Measurements from ENCODE around the gene FBXL13. TPM values are rescaled to one million over a fixed set of nuclear protein-coding genes. Genes with fewer than 3 reads are reported as not detected.

FBXL13 gene
- total RNA-seq, 1 experiment from 2014 or later = 1.3 TPM

DNA sequence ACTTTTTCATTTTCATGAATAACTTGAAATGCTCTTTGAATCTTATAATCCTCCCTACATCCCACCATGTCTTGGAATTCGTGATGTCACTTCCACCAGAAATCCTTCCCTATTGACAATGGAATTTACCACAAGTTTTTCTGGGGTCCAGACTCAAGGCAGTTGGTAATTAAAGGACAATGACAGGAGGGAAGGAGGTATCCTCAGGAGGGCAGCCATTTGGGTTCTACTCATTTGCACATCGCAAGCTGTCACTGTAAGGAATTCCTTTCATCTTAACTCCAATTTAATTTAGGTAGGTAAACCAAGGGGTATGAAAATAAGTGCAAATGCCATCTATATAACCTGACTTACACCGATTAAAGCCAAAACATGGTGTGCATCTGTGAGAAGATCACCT lies 139.9 kb downstream of the FBXL13 start:
- no peaks in the 10 kb centered on the region for H3K36me3 Mint-ChIP-seq (ENCODE audit: insufficient read depth, unreplicated experiment)
- no peaks in the 10 kb centered on the region for H3K4me1 Mint-ChIP-seq (ENCODE audit: low read depth, unreplicated experiment)
- H3K9me3 Mint-ChIP-seq (ENCODE audit: low read depth, unreplicated experiment) = no peaks in the 10 kb centered on the region
- H3K27ac Mint-ChIP-seq (ENCODE audit: unreplicated experiment) = no peak overlapping the region
- CTCF ChIA-PET = no interaction called here
- no TSS peak for BruUV-seq (replicated peaks)
- H3K4me3 Mint-ChIP-seq (ENCODE audit: low read depth, unreplicated experiment) = no peak overlapping the region
- intact Hi-C loops (cut with micrococcal nuclease; ENCODE audit: unreplicated experiment) = no loop called here
- no peaks in the 10 kb centered on the region for H3K27me3 Mint-ChIP-seq (ENCODE audit: unreplicated experiment)
- no peak for DNase-seq
- TF ChIP-seq, protein P1, sequence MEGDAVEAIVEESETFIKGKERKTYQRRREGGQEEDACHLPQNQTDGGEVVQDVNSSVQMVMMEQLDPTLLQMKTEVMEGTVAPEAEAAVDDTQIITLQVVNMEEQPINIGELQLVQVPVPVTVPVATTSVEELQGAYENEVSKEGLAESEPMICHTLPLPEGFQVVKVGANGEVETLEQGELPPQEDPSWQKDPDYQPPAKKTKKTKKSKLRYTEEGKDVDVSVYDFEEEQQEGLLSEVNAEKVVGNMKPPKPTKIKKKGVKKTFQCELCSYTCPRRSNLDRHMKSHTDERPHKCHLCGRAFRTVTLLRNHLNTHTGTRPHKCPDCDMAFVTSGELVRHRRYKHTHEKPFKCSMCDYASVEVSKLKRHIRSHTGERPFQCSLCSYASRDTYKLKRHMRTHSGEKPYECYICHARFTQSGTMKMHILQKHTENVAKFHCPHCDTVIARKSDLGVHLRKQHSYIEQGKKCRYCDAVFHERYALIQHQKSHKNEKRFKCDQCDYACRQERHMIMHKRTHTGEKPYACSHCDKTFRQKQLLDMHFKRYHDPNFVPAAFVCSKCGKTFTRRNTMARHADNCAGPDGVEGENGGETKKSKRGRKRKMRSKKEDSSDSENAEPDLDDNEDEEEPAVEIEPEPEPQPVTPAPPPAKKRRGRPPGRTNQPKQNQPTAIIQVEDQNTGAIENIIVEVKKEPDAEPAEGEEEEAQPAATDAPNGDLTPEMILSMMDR (IDR thresholded peaks at IDR 0.05; ENCODE audit: unreplicated experiment) = no peak

GRCh38 chr7:102934239-102934638 lies 140.4 kb downstream of the FBXL13 start:
- CTCF ChIA-PET = no interaction called here
- Mint-ChIP-seq H3K9me3 (ENCODE audit: low read depth, unreplicated experiment) (no peaks in the 10 kb centered on the region), H3K36me3 (ENCODE audit: insufficient read depth, unreplicated experiment) (no peaks in the 10 kb centered on the region), H3K4me3 (ENCODE audit: low read depth, unreplicated experiment) (no peak overlapping the region), H3K4me1 (ENCODE audit: low read depth, unreplicated experiment) (no peaks in the 10 kb centered on the region), H3K27ac (ENCODE audit: unreplicated experiment) (no peak overlapping the region), H3K27me3 (ENCODE audit: unreplicated experiment) (no peaks in the 10 kb centered on the region)
- DNase-seq = no peak
- intact Hi-C loops (cut with micrococcal nuclease; ENCODE audit: unreplicated experiment) = no loop called here
- TF ChIP-seq, protein P1 (IDR thresholded peaks at IDR 0.05; ENCODE audit: unreplicated experiment) = no peak
- no TSS peak for BruUV-seq (replicated peaks)

GRCh38 chr7:102933763-102934162 lies 140.8 kb downstream of the FBXL13 start:
- H3K27ac Mint-ChIP-seq (ENCODE audit: unreplicated experiment) = no peak overlapping the region
- BruUV-seq (replicated peaks) = no TSS peak
- H3K4me1 Mint-ChIP-seq (ENCODE audit: low read depth, unreplicated experiment) = no peaks in the 10 kb centered on the region
- DNase-seq = no peak
- H3K4me3 Mint-ChIP-seq (ENCODE audit: low read depth, unreplicated experiment) = no peak overlapping the region
- intact Hi-C loops (cut with micrococcal nuclease; ENCODE audit: unreplicated experiment) = no loop called here
- no peaks in the 10 kb centered on the region for H3K9me3 Mint-ChIP-seq (ENCODE audit: low read depth, unreplicated experiment)
- CTCF ChIA-PET = no interaction called here
- TF ChIP-seq, protein P1 (IDR thresholded peaks at IDR 0.05; ENCODE audit: unreplicated experiment) = no peak
- H3K27me3 Mint-ChIP-seq (ENCODE audit: unreplicated experiment) = no peaks in the 10 kb centered on the region
- H3K36me3 Mint-ChIP-seq (ENCODE audit: insufficient read depth, unreplicated experiment) = no peaks in the 10 kb centered on the region

DNA sequence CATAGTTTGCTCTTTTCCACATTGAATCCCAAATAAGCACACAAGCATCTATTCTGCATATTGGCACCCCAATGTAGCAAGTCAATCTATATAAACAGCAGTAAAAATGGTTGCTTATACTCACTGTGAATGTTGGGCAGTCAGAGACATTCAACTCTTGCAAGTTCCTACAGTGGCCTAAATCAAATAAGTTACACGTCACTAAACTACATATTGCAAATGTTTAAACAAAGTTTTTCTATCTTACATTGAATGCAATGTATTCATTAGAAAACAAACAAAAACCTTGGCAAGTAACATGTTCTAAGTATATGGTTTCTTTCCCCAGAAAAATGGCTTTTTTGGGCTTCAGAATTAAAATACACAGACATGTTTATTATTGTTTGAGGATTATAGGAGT lies 142.8 kb downstream of the FBXL13 start:
- no peak overlapping the region for H3K4me3 Mint-ChIP-seq (ENCODE audit: low read depth, unreplicated experiment)
- H3K4me1 Mint-ChIP-seq (ENCODE audit: low read depth, unreplicated experiment) = peaks cover 14% of the 10 kb centered on the region
- BruUV-seq (replicated peaks) = no TSS peak
- TF ChIP-seq, protein P1 (IDR thresholded peaks at IDR 0.05; ENCODE audit: unreplicated experiment) = no peak
- intact Hi-C loops (cut with micrococcal nuclease; ENCODE audit: unreplicated experiment) = no loop called here
- no peak for DNase-seq
- H3K27ac Mint-ChIP-seq (ENCODE audit: unreplicated experiment) = no peak overlapping the region
- CTCF ChIA-PET = no interaction called here
- H3K27me3 Mint-ChIP-seq (ENCODE audit: unreplicated experiment) = no peaks in the 10 kb centered on the region
- no peaks in the 10 kb centered on the region for H3K9me3 Mint-ChIP-seq (ENCODE audit: low read depth, unreplicated experiment)
- H3K36me3 Mint-ChIP-seq (ENCODE audit: insufficient read depth, unreplicated experiment) = no peaks in the 10 kb centered on the region
